ENCODE results near the gene BANF2.

BANF2 gene

DNA sequence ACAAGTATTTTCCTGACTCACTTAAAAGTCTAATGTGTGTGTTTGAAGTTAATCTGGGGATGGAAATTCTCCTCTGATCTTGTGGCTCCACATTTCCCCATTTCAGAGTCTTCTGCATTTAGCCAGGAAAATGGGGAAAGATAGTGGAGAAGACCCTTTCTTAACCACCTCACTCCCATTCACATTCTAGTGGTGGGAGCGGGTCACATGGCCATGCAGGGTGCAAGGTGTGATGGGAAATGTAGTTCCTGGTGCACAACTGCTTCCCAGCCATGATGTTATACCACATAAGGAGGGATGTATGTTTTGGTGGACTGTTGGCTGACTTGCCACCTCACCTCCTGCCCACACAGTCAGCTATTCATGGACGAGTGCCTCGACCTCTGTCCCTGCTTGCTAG, 61.8 kb downstream of the BANF2 start:
- Histone ChIP-seq H3K27me3 (ENCODE audit: control insufficient read depth in 1 of 2, insufficient read depth in 1 of 2, low read length in 2 of 2) (peaks cover 0 to 11% of the 10 kb centered on the region in 2 experiments), H3K27ac (ENCODE audit: low read length, poor library complexity, severe bottlenecking) (no peak overlapping the region), H3K4ac (ENCODE audit: low read depth in 1 of 2, low read length in 2 of 2) (no peak overlapping the region), H3K14ac (ENCODE audit: low read length in 2 of 2) (no peak overlapping the region), H2BK120ac (ENCODE audit: low read depth, low read length) (no peak overlapping the region), H3K36me3 (ENCODE audit: control insufficient read depth in 1 of 2, insufficient read depth in 2 of 2, low read depth in 1 of 2, low read length in 2 of 2) (no peaks in the 10 kb centered on the region), H2BK12ac (ENCODE audit: low read length in 2 of 2) (peak overlapping the region in 1 of 2 experiments; percentile 6), H3K79me1 (replicated peaks; ENCODE audit: low read length, poor library complexity, severe bottlenecking) (no peaks in the 10 kb centered on the region), H4K8ac (ENCODE audit: low read length) (no peak overlapping the region), H2AFZ (ENCODE audit: low read depth, low read length) (no peak overlapping the region), H3K4me3 (ENCODE audit: insufficient read depth in 1 of 2, low read depth in 1 of 2, low read length in 2 of 2) (no peak overlapping the region), H3K23ac (ENCODE audit: low read length in 2 of 2) (no peak overlapping the region), H3K18ac (ENCODE audit: low read depth in 1 of 2, low read length in 2 of 2) (no peak overlapping the region), H3K4me2 (ENCODE audit: low read length, poor library complexity, severe bottlenecking) (no peak overlapping the region), H3K9ac (ENCODE audit: low read length) (no peak overlapping the region), H2BK5ac (ENCODE audit: low read depth, low read length, poor library complexity, severe bottlenecking) (no peak overlapping the region), H2BK15ac (ENCODE audit: low read depth, poor library complexity, severe bottlenecking) (no peak overlapping the region), H3K9me3 (ENCODE audit: control insufficient read depth, low read length) (peaks cover 11% of the 10 kb centered on the region), H3K4me1 (ENCODE audit: control insufficient read depth, insufficient read depth, low read depth, low read length) (no peaks in the 10 kb centered on the region), H2AK5ac (ENCODE audit: low read length, severe bottlenecking) (no peak overlapping the region), H4K91ac (ENCODE audit: low read length) (no peak overlapping the region)
- WGBS: 77% methylated on average over 2 of the region's 3 CpGs
- no peak for DNase-seq

- no peak overlapping the region for H3K4me2 ChIP-seq (ENCODE audit: low read length, poor library complexity, severe bottlenecking)
- H4K8ac ChIP-seq (ENCODE audit: low read length): no peak overlapping the region
- H3K4ac ChIP-seq (ENCODE audit: low read depth in 1 of 2, low read length in 2 of 2): no peak overlapping the region
- H2BK15ac ChIP-seq (ENCODE audit: low read depth, poor library complexity, severe bottlenecking): no peak overlapping the region
- no peak overlapping the region for H3K4me3 ChIP-seq (ENCODE audit: insufficient read depth in 1 of 2, low read depth in 1 of 2, low read length in 2 of 2)
- no peak overlapping the region for H3K18ac ChIP-seq (ENCODE audit: low read depth in 1 of 2, low read length in 2 of 2)
- DNase-seq: no peak
- no peak overlapping the region for H3K14ac ChIP-seq (ENCODE audit: low read length in 2 of 2)
- H4K91ac ChIP-seq (ENCODE audit: low read length): peak overlapping the region; percentile 9
- no peak overlapping the region for H2AFZ ChIP-seq (ENCODE audit: low read depth, low read length)
- no peak overlapping the region for H3K27ac ChIP-seq (ENCODE audit: low read length, poor library complexity, severe bottlenecking)
- no peak overlapping the region for H2BK5ac ChIP-seq (ENCODE audit: low read depth, low read length, poor library complexity, severe bottlenecking)
- H3K9ac ChIP-seq (ENCODE audit: low read length): no peak overlapping the region
- H3K36me3 ChIP-seq (ENCODE audit: control insufficient read depth in 1 of 2, insufficient read depth in 2 of 2, low read depth in 1 of 2, low read length in 2 of 2): no peaks in the 10 kb centered on the region
- H2BK120ac ChIP-seq (ENCODE audit: low read depth, low read length): no peak overlapping the region
- WGBS: 87% methylated on average over 6 of the region's 7 CpGs
- no peak overlapping the region for H2AK5ac ChIP-seq (ENCODE audit: low read length, severe bottlenecking)
- H3K79me1 ChIP-seq (replicated peaks; ENCODE audit: low read length, poor library complexity, severe bottlenecking): no peaks in the 10 kb centered on the region
- H3K23ac ChIP-seq (ENCODE audit: low read length in 2 of 2): no peak overlapping the region
- peaks cover 0 to 15% of the 10 kb centered on the region in 2 experiments for H3K27me3 ChIP-seq (ENCODE audit: control insufficient read depth in 1 of 2, insufficient read depth in 1 of 2, low read length in 2 of 2)
- H3K9me3 ChIP-seq (ENCODE audit: control insufficient read depth, low read length): peaks cover 11% of the 10 kb centered on the region
- H3K4me1 ChIP-seq (ENCODE audit: control insufficient read depth, insufficient read depth, low read depth, low read length): no peaks in the 10 kb centered on the region
- H2BK12ac ChIP-seq (ENCODE audit: low read length in 2 of 2): no peak overlapping the region
These were observed 62.6 kb downstream of the BANF2 start for GRCh38 chr20:17762243-17762872.

DNA sequence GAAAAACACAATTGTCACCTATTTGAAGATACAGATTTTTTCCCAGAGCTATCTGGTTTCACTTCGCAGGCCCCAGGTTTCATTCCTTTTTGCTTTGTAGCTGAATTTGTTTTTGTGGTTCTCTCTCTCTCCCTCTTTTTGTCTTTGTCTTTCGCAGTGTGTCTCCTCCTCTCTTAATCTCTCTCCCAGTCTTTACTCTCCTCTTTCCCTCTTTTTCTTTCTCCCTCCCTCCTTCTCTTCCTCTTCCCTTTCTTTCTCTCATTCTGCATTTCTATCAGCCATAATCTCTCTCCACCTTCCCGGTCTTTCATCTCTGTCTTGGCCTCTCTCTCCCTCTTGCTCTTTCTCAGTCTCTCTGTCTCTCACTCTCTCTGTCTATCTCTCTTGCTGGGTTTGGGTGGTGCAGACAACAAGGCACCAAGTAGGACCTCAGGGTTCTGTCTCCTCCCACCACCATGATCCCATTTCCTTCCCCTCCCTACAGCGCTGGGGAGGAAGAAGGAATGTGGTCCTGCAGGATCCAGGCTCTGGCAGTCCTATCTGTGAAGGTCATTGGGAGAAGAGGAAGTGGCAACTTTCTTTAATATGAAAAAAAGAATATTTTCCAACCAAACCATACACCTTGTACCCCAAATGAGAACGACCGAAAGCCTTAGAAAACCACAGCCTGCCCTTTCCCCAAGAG, 63.2 kb downstream of the BANF2 start:
- Histone ChIP-seq H3K4me1 (ENCODE audit: control insufficient read depth, insufficient read depth, low read depth, low read length) (no peaks in the 10 kb centered on the region), H2BK120ac (ENCODE audit: low read depth, low read length) (no peak overlapping the region), H2AK5ac (ENCODE audit: low read length, severe bottlenecking) (no peak overlapping the region), H2AFZ (ENCODE audit: low read depth, low read length) (no peak overlapping the region), H3K79me1 (replicated peaks; ENCODE audit: low read length, poor library complexity, severe bottlenecking) (no peaks in the 10 kb centered on the region), H3K27me3 (ENCODE audit: control insufficient read depth in 1 of 2, insufficient read depth in 1 of 2, low read length in 2 of 2) (peaks cover 0 to 15% of the 10 kb centered on the region in 2 experiments), H3K14ac (ENCODE audit: low read length in 2 of 2) (no peak overlapping the region), H3K36me3 (ENCODE audit: control insufficient read depth in 1 of 2, insufficient read depth in 2 of 2, low read depth in 1 of 2, low read length in 2 of 2) (no peaks in the 10 kb centered on the region), H2BK5ac (ENCODE audit: low read depth, low read length, poor library complexity, severe bottlenecking) (no peak overlapping the region), H4K8ac (ENCODE audit: low read length) (no peak overlapping the region), H3K4me2 (ENCODE audit: low read length, poor library complexity, severe bottlenecking) (no peak overlapping the region), H3K27ac (ENCODE audit: low read length, poor library complexity, severe bottlenecking) (no peak overlapping the region), H3K18ac (ENCODE audit: low read depth in 1 of 2, low read length in 2 of 2) (no peak overlapping the region), H3K23ac (ENCODE audit: low read length in 2 of 2) (no peak overlapping the region), H2BK15ac (ENCODE audit: low read depth, poor library complexity, severe bottlenecking) (no peak overlapping the region), H3K9ac (ENCODE audit: low read length) (no peak overlapping the region), H2BK12ac (ENCODE audit: low read length in 2 of 2) (no peak overlapping the region), H4K91ac (ENCODE audit: low read length) (peak overlapping the region; percentile 52), H3K9me3 (ENCODE audit: control insufficient read depth, low read length) (peaks cover 9% of the 10 kb centered on the region), H3K4me3 (ENCODE audit: insufficient read depth in 1 of 2, low read depth in 1 of 2, low read length in 2 of 2) (no peak overlapping the region), H3K4ac (ENCODE audit: low read depth in 1 of 2, low read length in 2 of 2) (no peak overlapping the region)
- no peak for DNase-seq
- WGBS: 94% methylated on average over 5 of the region's 6 CpGs

- Histone ChIP-seq H4K91ac (ENCODE audit: low read length) (no peak overlapping the region), H3K9me3 (ENCODE audit: control insufficient read depth, low read length) (no peaks in the 10 kb centered on the region), H3K9ac (ENCODE audit: low read length) (no peak overlapping the region), H2BK15ac (ENCODE audit: low read depth, poor library complexity, severe bottlenecking) (no peak overlapping the region), H3K36me3 (ENCODE audit: control insufficient read depth in 1 of 2, insufficient read depth in 2 of 2, low read depth in 1 of 2, low read length in 2 of 2) (no peaks in the 10 kb centered on the region), H3K4me3 (ENCODE audit: insufficient read depth in 1 of 2, low read depth in 1 of 2, low read length in 2 of 2) (no peak overlapping the region), H3K18ac (ENCODE audit: low read depth in 1 of 2, low read length in 2 of 2) (no peak overlapping the region), H2AFZ (ENCODE audit: low read depth, low read length) (no peak overlapping the region), H2BK5ac (ENCODE audit: low read depth, low read length, poor library complexity, severe bottlenecking) (no peak overlapping the region), H4K8ac (ENCODE audit: low read length) (no peak overlapping the region), H2BK120ac (ENCODE audit: low read depth, low read length) (no peak overlapping the region), H3K27ac (ENCODE audit: low read length, poor library complexity, severe bottlenecking) (no peak overlapping the region), H2AK5ac (ENCODE audit: low read length, severe bottlenecking) (no peak overlapping the region), H3K79me1 (replicated peaks; ENCODE audit: low read length, poor library complexity, severe bottlenecking) (no peaks in the 10 kb centered on the region), H3K4me1 (ENCODE audit: control insufficient read depth, insufficient read depth, low read depth, low read length) (no peaks in the 10 kb centered on the region), H3K14ac (ENCODE audit: low read length in 2 of 2) (no peak overlapping the region), H2BK12ac (ENCODE audit: low read length in 2 of 2) (no peak overlapping the region), H3K23ac (ENCODE audit: low read length in 2 of 2) (no peak overlapping the region), H3K4ac (ENCODE audit: low read depth in 1 of 2, low read length in 2 of 2) (no peak overlapping the region), H3K4me2 (ENCODE audit: low read length, poor library complexity, severe bottlenecking) (no peak overlapping the region), H3K27me3 (ENCODE audit: control insufficient read depth in 1 of 2, insufficient read depth in 1 of 2, low read length in 2 of 2) (peaks cover 0 to 15% of the 10 kb centered on the region in 2 experiments)
- no peak for DNase-seq
- 90% methylated on average over 4 of the region's 4 CpGs for WGBS
These were observed 65.3 kb downstream of the BANF2 start for GRCh38 chr20:17765017-17765416.

Measured in mesenchymal stem cell (in vitro differentiated cells and primary cell).